Measurements from ENCODE around the gene MMP14.

DNA sequence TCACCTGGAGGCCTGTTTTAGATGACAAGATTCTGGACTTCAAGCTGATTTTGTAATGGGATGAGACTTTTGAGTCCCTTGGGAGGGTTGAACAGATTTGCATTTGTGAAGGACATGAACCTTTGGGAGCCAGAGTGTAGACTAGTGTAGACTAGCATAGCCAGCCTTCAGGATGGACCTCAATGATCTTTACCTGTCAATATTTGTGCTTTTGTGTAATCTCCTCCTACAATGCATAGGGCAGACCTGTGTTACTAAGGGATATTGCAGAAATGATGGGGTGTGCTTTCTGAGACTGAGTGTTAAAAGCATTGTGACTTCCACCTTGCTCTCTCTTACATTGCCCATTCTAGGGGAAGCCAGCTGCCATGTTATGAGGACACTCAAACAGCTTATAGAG is 25.3 kb downstream of the MMP14 start:
- TF ChIP-seq, protein P1, sequence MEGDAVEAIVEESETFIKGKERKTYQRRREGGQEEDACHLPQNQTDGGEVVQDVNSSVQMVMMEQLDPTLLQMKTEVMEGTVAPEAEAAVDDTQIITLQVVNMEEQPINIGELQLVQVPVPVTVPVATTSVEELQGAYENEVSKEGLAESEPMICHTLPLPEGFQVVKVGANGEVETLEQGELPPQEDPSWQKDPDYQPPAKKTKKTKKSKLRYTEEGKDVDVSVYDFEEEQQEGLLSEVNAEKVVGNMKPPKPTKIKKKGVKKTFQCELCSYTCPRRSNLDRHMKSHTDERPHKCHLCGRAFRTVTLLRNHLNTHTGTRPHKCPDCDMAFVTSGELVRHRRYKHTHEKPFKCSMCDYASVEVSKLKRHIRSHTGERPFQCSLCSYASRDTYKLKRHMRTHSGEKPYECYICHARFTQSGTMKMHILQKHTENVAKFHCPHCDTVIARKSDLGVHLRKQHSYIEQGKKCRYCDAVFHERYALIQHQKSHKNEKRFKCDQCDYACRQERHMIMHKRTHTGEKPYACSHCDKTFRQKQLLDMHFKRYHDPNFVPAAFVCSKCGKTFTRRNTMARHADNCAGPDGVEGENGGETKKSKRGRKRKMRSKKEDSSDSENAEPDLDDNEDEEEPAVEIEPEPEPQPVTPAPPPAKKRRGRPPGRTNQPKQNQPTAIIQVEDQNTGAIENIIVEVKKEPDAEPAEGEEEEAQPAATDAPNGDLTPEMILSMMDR (IDR thresholded peaks at IDR 0.05) = no peak
- TF ChIP-seq POLR2A (IDR thresholded peaks at IDR 0.05) = no peak

Measured in lower leg skin (tissue), 3 donors.